AML-193 (cell line): ENCODE data around the gene EBP.
A peak's percentile ranks its signal among the peaks of the same experiment; 100 is the strongest.
"Not testable (repeated sequence)": the region's sequence is repeated elsewhere in the genome, so short reads cannot be mapped to it uniquely, and the experiment has no call there.

ENCODE experiments used
- DNase-seq, 2 experiments: peaks; one replicate each; lab custom pipeline; 2025; lab: John Stamatoyannopoulos, UW

EBP gene

DNA sequence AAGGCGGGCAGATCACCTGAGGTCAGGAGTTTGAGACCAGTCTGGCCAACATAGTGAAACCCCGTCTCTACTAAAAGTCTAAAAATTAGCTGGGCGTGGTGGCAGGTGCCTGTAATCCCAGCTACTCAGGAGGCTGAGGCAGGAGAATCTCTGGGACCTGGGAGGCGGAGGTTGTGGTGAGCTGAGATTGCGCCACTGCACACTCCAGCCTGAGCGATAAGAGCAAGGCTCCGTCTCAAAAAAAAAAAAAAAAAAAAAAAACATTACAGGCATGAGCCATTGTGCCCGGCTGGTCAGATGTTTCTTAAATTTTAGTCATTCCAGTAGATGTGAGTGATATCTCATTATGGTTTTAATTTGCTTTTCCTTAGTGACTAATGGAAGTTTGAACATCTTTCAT, 4.2 kb downstream of the EBP start:
- DNase-seq: not testable (repeated sequence)

DNA sequence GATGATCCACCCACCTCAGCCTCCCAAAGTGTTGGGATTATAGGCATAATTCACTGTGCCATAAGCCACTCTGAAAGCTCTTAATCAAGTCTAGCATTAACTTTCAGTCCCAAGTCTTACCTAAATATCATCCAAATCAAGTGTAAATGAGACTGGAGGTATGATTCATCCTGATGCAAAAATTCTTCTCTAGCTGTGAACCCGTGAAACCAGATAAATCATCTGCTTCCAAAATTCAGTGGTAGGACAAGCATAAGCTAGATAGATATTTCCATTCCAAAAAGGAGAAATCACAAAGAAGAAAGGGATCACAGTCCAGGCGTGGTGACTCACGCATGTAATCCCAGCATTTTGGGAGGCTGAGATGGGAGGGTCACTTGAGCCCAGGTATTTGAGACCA, 9.1 kb downstream of the EBP start:
- no peak for DNase-seq

- peak in 1 of 2 experiments; percentile 9 for DNase-seq
Observed at GRCh38 chrX:48531358-48531959, 9.9 kb downstream of the EBP start.

DNA sequence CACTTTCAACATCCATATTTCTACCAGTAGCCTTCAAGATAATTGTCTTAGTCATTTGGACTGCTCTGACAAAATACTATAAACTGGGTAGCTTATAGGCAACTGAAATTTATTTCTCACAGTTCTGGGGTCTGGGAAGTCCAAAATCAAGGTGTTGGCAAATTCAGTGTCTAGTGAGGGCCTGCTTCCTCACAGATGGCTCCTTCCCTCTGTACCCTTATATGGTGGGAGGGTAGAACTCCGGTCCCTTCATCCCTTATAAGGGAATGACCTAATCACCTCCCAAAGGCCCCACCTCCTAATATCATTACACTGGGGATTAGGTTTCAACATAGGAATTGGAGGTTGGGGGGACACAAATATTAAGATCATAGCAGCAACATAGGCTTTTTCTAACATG, 10.6 kb downstream of the EBP start:
- DNase-seq: no peak

DNA sequence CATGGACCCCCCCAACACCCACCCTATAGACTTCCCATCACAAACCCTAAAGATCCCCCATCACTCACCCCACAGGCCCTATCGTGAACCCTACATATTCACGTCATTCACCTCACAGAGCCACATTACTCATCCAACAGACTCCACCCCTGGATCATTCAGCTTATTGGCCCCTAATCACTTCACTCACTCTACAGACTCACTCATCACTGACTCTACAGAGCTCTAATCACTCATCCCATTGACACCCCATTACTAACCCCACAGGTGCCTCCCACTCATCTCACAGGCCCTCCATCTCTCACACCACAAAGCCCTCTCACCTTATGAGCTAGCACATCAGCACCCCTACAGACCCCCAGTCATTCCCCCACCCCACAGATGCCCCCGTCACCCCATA, 11.6 kb downstream of the EBP start:
- DNase-seq: no peak

DNA sequence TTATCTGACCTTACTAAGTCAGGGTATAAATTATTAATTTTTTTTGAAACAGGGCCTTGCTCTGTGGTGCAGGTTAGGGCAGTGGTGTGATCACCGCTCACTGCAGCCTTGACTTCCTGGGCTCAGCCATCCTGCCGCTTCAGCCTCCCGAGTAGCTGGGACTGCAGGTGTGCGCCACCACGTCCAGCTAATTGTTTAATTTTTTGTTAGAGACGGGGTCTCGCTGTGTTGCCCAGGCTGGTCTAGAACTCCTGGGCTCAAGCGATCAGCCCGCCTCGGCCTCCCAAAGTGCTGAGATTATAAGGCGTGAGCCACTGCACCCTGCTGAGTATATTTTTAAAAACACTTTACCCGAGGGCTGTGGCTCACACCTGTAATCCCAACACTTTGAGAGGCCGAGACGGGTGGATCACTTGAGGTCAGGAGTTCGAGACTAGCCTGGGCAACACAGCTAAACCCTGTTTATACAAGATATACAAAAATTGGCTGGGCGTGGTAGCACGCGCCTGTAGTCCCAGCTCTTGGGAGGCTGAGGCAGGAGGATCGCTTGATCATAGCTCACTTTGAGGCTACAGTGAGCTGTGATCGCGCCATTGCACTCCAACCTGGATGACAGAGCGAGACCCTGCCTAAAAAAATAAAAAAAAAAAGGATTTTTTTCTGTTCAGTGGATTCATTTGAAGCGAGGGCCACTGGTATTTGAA, 17.2 kb downstream of the EBP start:
- no peak for DNase-seq

DNA sequence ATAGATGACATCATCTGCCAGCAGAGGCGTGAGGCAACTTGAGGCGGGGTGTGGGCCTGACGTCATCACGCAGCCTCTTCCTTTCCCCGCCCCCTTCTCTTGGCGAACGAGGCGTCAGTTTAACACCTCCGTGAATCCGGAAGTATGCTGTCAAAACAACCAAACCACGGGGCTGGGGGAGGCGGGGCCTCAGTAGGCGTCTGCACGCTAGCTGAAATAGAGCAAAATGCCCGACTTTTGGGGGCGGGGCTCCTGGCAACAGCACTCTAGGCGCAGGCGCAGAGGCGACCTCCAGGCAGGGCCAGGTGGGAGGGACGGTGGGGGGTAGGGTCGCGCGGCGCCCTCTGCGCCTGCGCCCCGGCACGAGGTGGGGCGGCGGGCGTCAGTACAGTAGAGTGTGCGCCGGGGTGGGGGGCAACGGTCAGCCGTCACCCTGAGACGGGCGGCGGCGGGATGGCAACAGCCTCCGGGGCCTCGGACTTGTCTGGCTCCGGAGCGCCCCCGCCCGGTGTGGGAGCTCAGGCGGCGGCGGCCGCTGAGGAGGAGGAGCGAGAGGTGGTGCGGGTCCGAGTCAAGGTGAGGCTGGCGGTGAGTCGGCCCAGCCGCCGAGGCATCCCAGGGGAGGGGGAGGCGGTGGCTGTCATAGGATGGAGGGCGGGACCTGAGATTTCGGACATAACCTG, 17.9 kb downstream of the EBP start, which contains the start of gene TBC1D25:
TSS of gene TBC1D25 (plus strand) at position 370 of the 683 bp plus-strand sequence. CDS start at position 454, 84 bp downstream.
- peak; percentile 89 for DNase-seq

GRCh38 chrX:48540028-48540375, 18.4 kb downstream of the EBP start:
- peak in 1 of 2 experiments; percentile 12 for DNase-seq

- no peak for DNase-seq
Observed at GRCh38 chrX:48540480-48540879, 18.9 kb downstream of the EBP start.

- DNase-seq: no peak
Observed at GRCh38 chrX:48541140-48541814, 19.7 kb downstream of the EBP start.

GRCh38 chrX:48548871-48549270, 27.3 kb downstream of the EBP start:
- no peak for DNase-seq

- DNase-seq: not testable (repeated sequence)
Observed at GRCh38 chrX:48555731-48556325, 34.2 kb downstream of the EBP start.

GRCh38 chrX:48558271-48558670, 36.7 kb downstream of the EBP start:
- DNase-seq: no peak

DNA sequence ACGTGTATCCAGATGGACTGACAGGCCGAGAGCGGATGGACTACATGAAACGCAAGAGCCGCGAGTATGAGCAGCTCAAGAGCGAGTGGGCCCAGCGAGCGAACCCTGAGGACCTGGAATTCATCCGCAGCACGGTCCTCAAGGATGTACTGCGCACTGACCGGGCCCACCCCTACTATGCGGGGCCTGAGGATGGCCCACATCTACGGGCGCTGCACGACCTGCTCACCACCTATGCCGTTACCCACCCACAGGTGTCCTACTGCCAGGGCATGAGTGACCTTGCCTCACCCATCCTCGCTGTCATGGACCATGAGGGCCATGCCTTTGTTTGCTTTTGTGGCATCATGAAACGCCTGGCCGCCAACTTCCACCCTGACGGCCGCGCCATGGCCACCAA, 38.0 kb downstream of the EBP start:
- DNase-seq: no peak

- no peak for DNase-seq
Observed at GRCh38 chrX:48560056-48560455, 38.4 kb downstream of the EBP start.

DNA sequence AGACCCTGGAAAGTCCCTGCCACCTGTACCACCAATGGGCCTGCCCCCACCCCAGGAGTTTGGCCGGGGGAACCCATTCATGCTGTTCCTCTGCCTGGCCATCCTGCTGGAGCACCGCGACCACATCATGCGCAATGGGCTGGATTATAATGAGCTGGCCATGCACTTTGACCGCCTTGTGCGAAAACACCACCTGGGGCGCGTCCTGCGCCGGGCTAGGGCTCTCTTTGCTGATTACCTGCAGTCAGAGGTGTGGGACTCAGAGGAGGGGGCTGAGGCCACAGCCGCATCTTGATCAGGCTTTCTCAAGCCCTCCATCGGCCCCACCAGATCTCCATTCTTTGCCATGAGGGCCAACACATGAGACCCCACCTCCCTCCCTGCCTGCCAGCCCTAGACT, 39.1 kb downstream of the EBP start:
- DNase-seq: no peak

GRCh38 chrX:48569958-48570357, 48.4 kb downstream of the EBP start:
- no peak for DNase-seq

DNA sequence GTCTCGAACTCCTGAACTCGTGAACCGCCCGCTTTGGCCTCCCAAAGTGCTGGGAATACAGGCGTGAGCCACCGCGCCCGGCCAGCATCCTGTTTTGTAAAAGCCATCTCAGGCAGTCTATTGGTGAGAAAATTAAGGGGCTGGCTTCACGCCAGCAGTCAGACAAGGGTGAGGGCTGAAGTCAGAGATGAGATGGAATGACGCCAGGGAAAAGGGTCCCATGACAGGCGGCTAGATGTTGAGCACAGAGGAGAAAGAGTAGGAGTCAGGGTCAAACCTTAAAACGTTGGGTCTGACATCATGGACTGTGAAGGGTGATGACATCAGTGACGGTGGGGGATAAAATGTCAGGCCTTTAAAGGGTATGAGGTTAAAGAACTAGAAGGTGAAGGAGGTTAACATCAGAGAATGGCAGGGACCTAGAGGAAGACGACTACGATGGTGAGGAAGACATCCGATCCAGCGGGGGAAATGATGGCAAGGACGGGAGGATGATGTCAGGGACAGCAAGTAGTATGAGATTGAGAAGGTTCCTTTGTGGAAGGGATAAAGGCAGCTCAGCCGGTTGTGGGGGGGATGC, 52.2 kb downstream of the EBP start:
- no peak for DNase-seq

DNA sequence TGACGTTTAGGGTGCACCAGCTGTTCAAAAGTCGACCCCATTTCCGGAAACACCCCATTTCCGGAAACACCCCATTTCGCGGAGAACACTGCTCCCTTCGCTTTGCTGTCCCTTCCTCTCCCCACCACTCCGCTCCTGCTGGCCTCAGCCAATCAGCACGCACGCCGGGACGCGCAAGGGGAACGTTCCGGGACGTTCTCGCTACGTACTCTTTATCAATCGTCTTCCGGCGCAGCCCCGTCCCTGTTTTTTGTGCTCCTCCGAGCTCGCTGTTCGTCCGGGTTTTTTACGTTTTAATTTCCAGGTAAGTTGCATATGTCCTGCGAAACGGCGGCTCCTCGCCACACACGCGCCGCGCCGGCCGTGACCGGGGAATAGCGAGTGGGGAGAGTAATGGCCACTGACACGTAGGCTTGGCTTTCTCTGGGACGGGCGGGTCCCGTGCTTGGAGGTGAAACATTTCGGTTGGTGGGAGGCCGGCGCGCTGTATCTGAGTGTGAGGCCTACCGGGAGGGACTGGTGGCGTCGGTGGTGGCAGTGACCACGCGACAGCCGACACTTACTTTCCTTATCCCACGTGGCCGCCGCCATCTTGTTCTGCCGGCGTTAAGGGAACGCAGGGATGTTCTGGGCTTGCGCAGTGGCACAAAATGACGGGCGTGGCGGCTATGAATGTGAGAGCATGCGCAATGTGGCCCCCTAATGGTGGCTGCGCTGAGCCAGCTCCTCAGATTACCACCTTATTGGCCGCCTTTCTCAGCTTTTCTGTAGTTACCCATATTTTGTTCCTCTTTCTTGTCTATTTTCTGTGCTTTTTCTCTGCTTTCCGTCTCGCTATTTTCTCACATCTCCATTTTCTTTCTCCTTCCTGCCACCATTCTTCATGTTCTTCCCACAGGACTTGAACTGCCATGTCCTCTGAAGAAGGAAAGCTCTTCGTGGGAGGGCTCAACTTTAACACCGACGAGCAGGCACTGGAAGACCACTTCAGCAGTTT, 53.0 kb downstream of the EBP start, which contains the start of gene RBM3:
TSS of gene RBM3 (plus strand) at position 215 of the 997 bp plus-strand sequence. CDS start at position 912, 697 bp downstream.
- DNase-seq: peak; percentile 66 to 76

GRCh38 chrX:48575642-48576041, 54.0 kb downstream of the EBP start:
- no peak for DNase-seq

DNA sequence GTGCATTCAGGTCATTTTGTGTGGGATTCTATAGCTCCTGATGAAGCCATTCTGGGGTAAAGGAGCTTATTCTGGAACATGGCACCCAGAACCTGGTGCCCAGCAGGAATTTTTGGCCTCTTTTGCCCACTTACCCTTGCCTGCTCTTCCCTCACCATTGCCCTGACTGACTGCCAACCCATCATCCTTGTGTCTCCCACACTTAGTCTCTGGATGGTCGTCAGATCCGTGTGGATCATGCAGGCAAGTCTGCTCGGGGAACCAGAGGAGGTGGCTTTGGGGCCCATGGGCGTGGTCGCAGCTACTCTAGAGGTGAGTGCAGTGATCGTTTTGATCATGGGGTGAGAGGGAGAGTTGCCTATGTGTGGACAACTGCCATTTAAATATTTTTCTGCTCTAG, 54.5 kb downstream of the EBP start:
- no peak for DNase-seq
